GM21367 (cell line): ENCODE measurements around the gene GPR183.
"Not testable (repeated sequence)": the region's sequence is repeated elsewhere in the genome, so short reads cannot be mapped to it uniquely, and the experiment has no call there.

Source experiments
- ATAC-seq: cut with Tn5 transposase; IDR thresholded peaks from one replicate; pipeline ENCODE4 v1.9.1; 2021; ENCODE audit not compliant: unreplicated experiment

The GPR183 gene

DNA sequence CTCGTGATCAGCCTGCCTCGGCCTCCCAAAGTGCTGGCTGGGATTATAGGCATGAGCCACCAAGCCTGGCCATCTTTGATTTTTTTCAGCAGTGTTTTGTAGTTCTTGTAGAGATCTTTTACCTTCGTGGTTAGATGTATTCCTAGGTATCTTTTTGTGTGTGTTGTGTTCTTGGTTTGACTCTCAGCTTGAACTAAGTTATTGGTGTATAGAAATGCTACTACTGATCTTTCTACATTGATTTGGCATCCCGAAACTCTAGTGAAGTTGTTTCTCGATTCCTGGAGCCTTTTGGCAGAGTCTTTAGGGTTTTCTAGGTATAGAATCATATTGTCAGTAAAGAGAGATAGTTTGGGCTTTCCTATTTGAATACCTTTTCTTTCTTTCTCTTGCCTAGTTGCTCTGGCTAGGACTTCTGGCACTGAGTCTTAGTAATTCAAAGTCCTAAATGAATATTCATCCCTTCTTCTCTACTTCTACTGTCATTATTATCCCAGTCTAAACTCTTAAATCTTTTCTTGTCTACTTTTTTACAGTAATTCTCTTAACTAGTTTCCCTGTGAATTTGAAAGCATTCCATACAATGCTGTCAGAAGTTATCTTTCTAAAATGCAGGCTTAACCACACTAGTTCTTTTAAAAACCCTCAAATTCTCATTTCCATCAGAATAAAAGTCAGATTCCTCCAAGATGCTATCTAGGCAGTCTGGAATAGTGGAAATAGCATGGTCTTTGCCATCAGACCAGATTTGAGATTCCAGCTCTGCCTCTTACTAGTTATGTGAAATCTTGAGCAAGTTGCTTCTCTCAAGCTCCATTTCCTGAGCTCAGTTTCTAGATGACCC, 56.0 kb downstream of the GPR183 start:
- ATAC-seq, result no peak

DNA sequence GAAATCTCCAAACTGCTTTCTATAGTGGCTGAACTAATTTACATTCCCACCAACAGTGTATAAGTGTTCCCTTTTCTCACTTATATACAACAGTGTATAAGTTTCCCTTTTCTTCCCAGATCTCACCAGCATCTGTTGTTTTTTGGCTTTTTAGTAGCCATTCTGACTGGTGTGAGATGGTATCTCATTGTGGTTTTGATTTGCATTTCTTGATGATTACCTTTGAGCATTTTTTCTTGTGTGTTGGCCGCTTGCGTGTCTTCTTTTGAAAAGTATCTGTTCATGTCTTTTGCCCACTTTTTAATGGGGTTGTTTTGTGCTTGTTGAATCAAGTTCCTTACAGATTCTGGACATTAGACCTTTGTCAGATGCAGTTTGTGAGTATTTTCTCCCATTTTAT, 57.6 kb downstream of the GPR183 start:
- ATAC-seq, result not testable (repeated sequence)

DNA sequence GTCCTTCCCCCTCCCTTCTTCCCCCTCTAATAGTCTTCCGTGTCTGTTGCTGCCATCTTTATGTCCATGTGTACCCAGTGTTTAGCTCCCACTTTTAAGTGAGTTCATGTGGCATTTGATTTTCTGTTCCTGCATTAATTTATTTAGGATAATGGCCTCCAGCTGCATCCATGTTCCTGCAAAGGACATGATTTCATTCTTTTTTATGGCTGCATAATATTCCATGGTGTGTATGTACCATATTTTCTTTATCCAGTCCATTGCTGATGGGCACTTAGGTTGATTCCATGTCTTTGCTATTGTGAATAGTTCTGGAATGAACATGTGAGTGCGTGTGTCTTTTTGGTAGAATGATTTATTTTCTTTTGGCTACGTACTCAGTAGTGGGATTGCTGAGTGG, 58.0 kb downstream of the GPR183 start:
- ATAC-seq, result not testable (repeated sequence)

DNA sequence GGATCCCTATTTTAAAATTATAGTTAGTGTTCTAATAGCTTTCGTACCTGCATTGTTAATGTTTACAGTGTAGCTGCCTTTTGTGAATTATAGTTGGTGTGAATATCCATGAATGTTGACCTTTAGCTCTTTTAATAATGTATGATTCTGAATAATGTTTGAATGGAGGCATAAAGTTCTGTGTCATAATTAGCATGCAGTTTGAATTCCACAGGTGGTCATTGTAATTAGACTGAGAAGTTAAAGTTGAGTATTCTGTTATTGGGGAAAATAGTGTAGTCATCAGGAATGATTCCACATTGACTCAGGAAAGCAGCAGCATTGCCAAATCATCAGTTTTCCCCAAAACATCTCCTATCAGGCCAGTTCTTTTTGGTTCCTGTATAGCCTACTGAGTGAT, 61.1 kb downstream of the GPR183 start:
- no peak for ATAC-seq
